CMK (cell line): ENCODE measurements around the gene CEP85.
A peak's percentile ranks its signal among the peaks of the same experiment; 100 is the strongest.

ENCODE experiments used
- DNase-seq: peaks from one replicate; pipeline ENCODE4 v3.0.0-alpha.2; 2010; ENCODE audit warnings: low read depth

The CEP85 gene

GRCh38 chr1:26278724-26279455, 44.9 kb downstream of the CEP85 start:
- no peak for DNase-seq

- DNase-seq, result peak; percentile 92
Measured at GRCh38 chr1:26279456-26280332, 45.7 kb downstream of the CEP85 start, which contains the start of gene SH3BGRL3. SH3BGRL3 (plus strand) TSS chr1:26280086; CDS start chr1:26280156, 70 bp downstream.

- peak; percentile 90 for DNase-seq
Measured at GRCh38 chr1:26280333-26281042, 46.5 kb downstream of the CEP85 start.

GRCh38 chr1:26281091-26281958, 47.3 kb downstream of the CEP85 start:
- no peak for DNase-seq

- peak; percentile 37 for DNase-seq
Measured at GRCh38 chr1:26281971-26282370, 48.0 kb downstream of the CEP85 start.

- DNase-seq, result no peak
Measured at GRCh38 chr1:26282401-26282918, 48.5 kb downstream of the CEP85 start.

- no peak for DNase-seq
Measured at GRCh38 chr1:26283279-26283853, 49.4 kb downstream of the CEP85 start.

GRCh38 chr1:26283871-26284596, 50.0 kb downstream of the CEP85 start:
- DNase-seq, result no peak

- DNase-seq, result peak; percentile 94
Measured at GRCh38 chr1:26284597-26285347, 50.8 kb downstream of the CEP85 start.

- DNase-seq, result no peak
Measured at GRCh38 chr1:26285366-26286063, 51.5 kb downstream of the CEP85 start.

- DNase-seq, result no peak
Measured at GRCh38 chr1:26286064-26286416, 52.0 kb downstream of the CEP85 start.

GRCh38 chr1:26287033-26287711, 53.2 kb downstream of the CEP85 start:
- peak; percentile 78 for DNase-seq

GRCh38 chr1:26287811-26288210, 53.8 kb downstream of the CEP85 start:
- no peak for DNase-seq

GRCh38 chr1:26288311-26288941, 54.4 kb downstream of the CEP85 start:
- DNase-seq, result no peak

- DNase-seq, result no peak
Measured at GRCh38 chr1:26289158-26290059, 55.4 kb downstream of the CEP85 start.

- DNase-seq, result peak; percentile 75
Measured at GRCh38 chr1:26290122-26290881, 56.3 kb downstream of the CEP85 start.
